Neuron (in vitro differentiated cells): ENCODE results near the gene THG1L.

ENCODE experiments used
- H2AFZ ChIP-seq: one replicate; pipeline ENCODE4 v1.6.1; 2013; ENCODE audit warnings: low read depth, mild to moderate bottlenecking, inconsistent platforms, low read length, moderate library complexity
- H3K27me3 ChIP-seq: one replicate; pipeline ENCODE4 v1.6.1; 2013; ENCODE audit warnings: low read length; ENCODE audit not compliant: insufficient read depth
- H3K36me3 ChIP-seq: one replicate; pipeline ENCODE4 v1.6.1; 2013; ENCODE audit warnings: low read length; ENCODE audit not compliant: insufficient read depth
- H3K4me1 ChIP-seq: one replicate; pipeline ENCODE4 v1.6.1; 2013; ENCODE audit warnings: low read length; ENCODE audit not compliant: insufficient read depth
- H3K4me3 ChIP-seq: 2 replicates; pipeline ENCODE4 v1.5.1; 2013; ENCODE audit warnings: mild to moderate bottlenecking, low read length, moderate library complexity
- H3K9me3 ChIP-seq: one replicate; pipeline ENCODE4 v1.6.1; 2013; ENCODE audit warnings: low read length

The THG1L gene

DNA sequence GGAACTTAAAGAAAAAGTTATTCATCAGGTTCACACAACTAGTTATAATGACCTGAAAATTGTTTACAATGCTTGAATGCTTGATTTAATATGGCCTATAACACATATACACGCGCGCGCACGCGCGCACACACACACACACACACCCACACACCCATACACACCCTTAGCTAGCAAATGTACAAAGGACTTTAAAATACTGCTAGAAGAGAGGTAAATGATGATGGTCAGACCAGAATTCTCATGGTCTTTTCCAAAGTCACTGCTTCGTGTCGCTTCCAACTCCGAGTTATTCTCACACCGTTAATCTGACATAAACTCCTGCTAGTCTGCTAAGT is 18.2 kb downstream of the THG1L start:
- Histone ChIP-seq H3K9me3 (no peaks in the 10 kb centered on the region), H3K4me3 (no peak overlapping the region), H3K27me3 (no peaks in the 10 kb centered on the region), H3K4me1 (peaks cover 16% of the 10 kb centered on the region), H3K36me3 (peaks cover 17% of the 10 kb centered on the region), H2AFZ (no peak overlapping the region)

DNA sequence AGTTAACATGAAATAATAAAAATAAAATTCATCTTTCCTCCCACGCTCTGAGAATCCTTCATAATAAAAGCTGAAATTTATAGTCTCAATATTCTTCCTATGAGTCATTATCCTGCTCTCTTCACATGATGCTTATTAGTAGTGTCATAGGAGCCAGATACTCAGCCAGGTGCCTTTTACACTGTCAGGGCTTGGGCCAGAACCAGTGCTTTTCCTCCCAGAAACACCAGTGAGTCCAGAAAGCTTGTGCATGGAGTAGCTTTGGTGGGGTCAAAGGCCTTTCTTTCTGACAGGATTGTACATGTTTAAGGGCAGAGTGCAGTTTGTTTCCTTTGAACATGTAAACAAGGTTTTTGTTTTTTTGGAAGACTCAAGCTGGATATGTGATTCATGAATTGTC is 19.1 kb downstream of the THG1L start:
- Histone ChIP-seq H3K27me3 (no peaks in the 10 kb centered on the region), H3K4me1 (peaks cover 8% of the 10 kb centered on the region), H3K4me3 (no peak overlapping the region), H3K9me3 (no peaks in the 10 kb centered on the region), H2AFZ (no peak overlapping the region), H3K36me3 (peaks cover 24% of the 10 kb centered on the region)

DNA sequence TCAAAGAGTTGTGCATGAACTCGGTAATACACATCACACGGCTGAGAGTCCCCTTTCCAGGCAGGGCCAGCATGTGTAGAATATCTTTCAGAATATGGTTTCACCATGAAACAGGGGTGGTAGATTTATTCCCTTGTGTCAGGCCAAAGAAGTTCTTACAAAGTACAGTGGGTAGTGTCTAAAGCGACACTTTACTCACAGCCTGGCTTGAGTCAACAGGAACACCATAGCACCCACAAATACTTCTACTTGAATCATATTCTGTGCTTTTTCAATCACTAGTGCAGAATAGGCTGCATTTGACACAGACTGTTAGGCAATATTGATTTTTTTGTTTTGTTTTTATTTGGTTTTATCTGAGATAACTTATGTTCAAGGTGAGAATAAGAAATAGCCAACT is 24.9 kb downstream of the THG1L start:
- no peak overlapping the region for H3K4me3 ChIP-seq
- no peak overlapping the region for H2AFZ ChIP-seq
- H3K27me3 ChIP-seq: no peaks in the 10 kb centered on the region
- no peaks in the 10 kb centered on the region for H3K4me1 ChIP-seq
- no peaks in the 10 kb centered on the region for H3K9me3 ChIP-seq
- peaks cover 44% of the 10 kb centered on the region for H3K36me3 ChIP-seq

- Histone ChIP-seq H3K4me3 (no peak overlapping the region), H3K9me3 (no peaks in the 10 kb centered on the region), H3K27me3 (no peaks in the 10 kb centered on the region), H3K36me3 (peaks cover 31% of the 10 kb centered on the region), H3K4me1 (peaks cover 6% of the 10 kb centered on the region), H2AFZ (no peak overlapping the region)
Observed at GRCh38 chr5:157758706-157759105, 27.5 kb downstream of the THG1L start.

GRCh38 chr5:157761690-157762621 is 30.7 kb downstream of the THG1L start:
- Histone ChIP-seq H3K4me3 (no peak overlapping the region), H3K27me3 (no peaks in the 10 kb centered on the region), H3K9me3 (no peaks in the 10 kb centered on the region), H3K4me1 (peaks cover 6% of the 10 kb centered on the region), H2AFZ (no peak overlapping the region), H3K36me3 (peaks cover 9% of the 10 kb centered on the region)

DNA sequence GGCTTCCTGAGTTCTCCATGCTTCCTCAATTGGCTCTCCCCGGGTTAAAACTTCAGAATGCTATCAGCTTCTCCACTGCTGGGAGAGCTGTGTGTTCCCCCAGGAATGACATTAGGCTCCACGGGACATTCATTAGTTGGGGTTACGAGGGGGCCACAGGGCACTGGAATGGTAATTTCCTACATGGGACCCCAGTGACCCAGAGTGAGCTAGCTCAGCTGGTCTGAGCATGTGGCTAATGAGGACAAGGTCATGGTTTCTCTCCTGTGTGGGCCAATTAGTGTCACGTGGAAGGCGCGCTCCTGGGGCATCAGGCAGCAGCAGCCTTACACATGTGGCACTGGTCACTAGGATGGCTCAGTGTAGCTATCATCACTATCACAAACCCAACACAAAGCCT is 33.3 kb downstream of the THG1L start:
- Histone ChIP-seq H3K36me3 (no peaks in the 10 kb centered on the region), H3K4me3 (no peak overlapping the region), H3K9me3 (no peaks in the 10 kb centered on the region), H3K27me3 (no peaks in the 10 kb centered on the region), H2AFZ (no peak overlapping the region), H3K4me1 (peaks cover 6% of the 10 kb centered on the region)

- no peaks in the 10 kb centered on the region for H3K27me3 ChIP-seq
- H3K4me1 ChIP-seq: peaks cover 6% of the 10 kb centered on the region
- H3K9me3 ChIP-seq: no peaks in the 10 kb centered on the region
- no peak overlapping the region for H3K4me3 ChIP-seq
- no peak overlapping the region for H2AFZ ChIP-seq
- H3K36me3 ChIP-seq: no peaks in the 10 kb centered on the region
Observed at GRCh38 chr5:157766442-157766841, 35.2 kb downstream of the THG1L start.

DNA sequence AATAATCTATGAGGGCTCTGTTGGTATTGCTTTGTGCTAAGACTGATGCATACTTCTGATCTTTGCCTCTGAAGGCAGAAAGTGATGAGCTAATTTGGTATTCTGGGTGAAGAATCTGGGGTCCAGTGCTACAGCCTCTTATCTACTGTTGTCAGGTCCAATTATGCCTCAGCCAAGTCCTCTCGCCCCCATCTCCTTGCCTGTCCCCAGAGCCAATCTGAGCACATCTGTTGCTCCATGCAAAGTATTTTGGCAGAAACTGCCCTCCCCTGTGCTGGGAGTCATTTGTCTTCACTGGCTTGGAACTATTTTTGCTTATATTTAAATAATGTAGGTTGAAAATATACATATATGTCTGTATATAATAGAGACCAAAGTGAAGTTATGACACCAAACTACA is 35.7 kb downstream of the THG1L start:
- no peaks in the 10 kb centered on the region for H3K9me3 ChIP-seq
- H3K27me3 ChIP-seq: no peaks in the 10 kb centered on the region
- no peak overlapping the region for H3K4me3 ChIP-seq
- H2AFZ ChIP-seq: no peak overlapping the region
- H3K4me1 ChIP-seq: peaks cover 6% of the 10 kb centered on the region
- H3K36me3 ChIP-seq: no peaks in the 10 kb centered on the region

DNA sequence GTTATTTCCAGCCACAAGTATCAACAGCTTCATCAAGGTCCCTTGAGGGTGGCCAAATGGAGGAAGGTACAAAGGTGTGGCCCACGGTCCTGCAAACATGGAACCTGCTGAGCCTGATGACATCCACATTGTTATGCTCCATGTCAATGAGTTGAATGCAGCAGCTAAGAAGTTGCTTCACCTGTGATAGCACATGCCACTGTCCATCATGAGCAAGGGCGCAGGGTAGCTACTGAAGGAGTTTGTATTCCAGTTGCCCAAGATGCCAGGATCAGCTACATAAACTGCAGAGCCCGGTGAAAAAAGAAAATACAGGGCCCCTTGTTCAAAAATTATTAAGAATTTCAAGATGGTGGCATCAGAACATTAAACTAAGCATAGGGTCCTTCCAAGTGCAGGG is 36.5 kb downstream of the THG1L start:
- no peaks in the 10 kb centered on the region for H3K9me3 ChIP-seq
- H3K4me1 ChIP-seq: peaks cover 2% of the 10 kb centered on the region
- H3K4me3 ChIP-seq: no peak overlapping the region
- H3K36me3 ChIP-seq: no peaks in the 10 kb centered on the region
- H3K27me3 ChIP-seq: no peaks in the 10 kb centered on the region
- no peak overlapping the region for H2AFZ ChIP-seq

- no peaks in the 10 kb centered on the region for H3K9me3 ChIP-seq
- H3K27me3 ChIP-seq: no peaks in the 10 kb centered on the region
Observed at GRCh38 chr5:157770665-157771064, 39.4 kb downstream of the THG1L start.

DNA sequence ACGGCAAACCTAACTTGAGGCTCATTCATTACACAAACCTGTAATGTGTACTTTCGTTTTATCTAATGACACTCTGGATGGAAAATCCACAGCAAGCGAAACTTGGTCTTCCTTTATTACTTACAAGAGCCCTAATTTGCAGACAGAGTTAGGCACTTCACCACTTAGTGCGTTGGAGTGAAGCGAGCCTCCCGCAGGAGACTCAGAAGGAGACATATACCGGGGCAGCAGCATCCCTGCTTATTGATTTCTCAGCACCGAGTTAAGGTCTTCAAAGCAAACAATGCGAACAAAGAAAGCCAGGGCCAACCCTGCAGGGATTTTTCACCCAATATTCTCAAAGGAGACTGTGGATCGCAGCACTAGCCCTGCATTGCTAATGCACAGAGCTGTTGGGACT is 40.9 kb downstream of the THG1L start:
- H3K4me1 ChIP-seq: peaks cover 2% of the 10 kb centered on the region

More at GRCh38 chr5:157770665-157771064, 39.4 kb downstream of the THG1L start:
- Histone ChIP-seq H2AFZ (no peak overlapping the region), H3K4me1 (peaks cover 2% of the 10 kb centered on the region), H3K36me3 (no peaks in the 10 kb centered on the region), H3K4me3 (no peak overlapping the region)

GRCh38 chr5:157778121-157778805 is 47.0 kb downstream of the THG1L start:
- H3K36me3 ChIP-seq: no peaks in the 10 kb centered on the region
- no peaks in the 10 kb centered on the region for H3K9me3 ChIP-seq
- H2AFZ ChIP-seq: no peak overlapping the region
- H3K27me3 ChIP-seq: no peaks in the 10 kb centered on the region
- no peaks in the 10 kb centered on the region for H3K4me1 ChIP-seq
- no peak overlapping the region for H3K4me3 ChIP-seq

More for the DNA sequence above, 40.9 kb downstream of the THG1L start:
- Histone ChIP-seq H3K36me3 (no peaks in the 10 kb centered on the region), H2AFZ (no peak overlapping the region), H3K27me3 (no peaks in the 10 kb centered on the region), H3K9me3 (no peaks in the 10 kb centered on the region), H3K4me3 (no peak overlapping the region)

- H3K4me1 ChIP-seq: no peaks in the 10 kb centered on the region
- H3K9me3 ChIP-seq: no peaks in the 10 kb centered on the region
- H2AFZ ChIP-seq: no peak overlapping the region
- no peaks in the 10 kb centered on the region for H3K27me3 ChIP-seq
- no peaks in the 10 kb centered on the region for H3K36me3 ChIP-seq
- no peak overlapping the region for H3K4me3 ChIP-seq
Observed at GRCh38 chr5:157779221-157779620, 48.0 kb downstream of the THG1L start.
